Neural cell (in vitro differentiated cells): Measurements from ENCODE around the gene PGP. TPM values are rescaled to one million over a fixed set of nuclear protein-coding genes. Genes with fewer than 3 reads are reported as not detected.

ENCODE experiments used
- H2AFZ ChIP-seq: fragments of 200-600, 300-800 bp; sonication (generic), shearing (Covaris generic); 2 replicates; pipeline ENCODE4 v1.6.0; 2014; ENCODE audit warnings: low read depth, mild to moderate bottlenecking, antibody characterized with exemption, low read length, moderate library complexity
- H3F3A ChIP-seq: fragments of 200-600 bp; shearing (Covaris generic); 2 replicates; pipeline ENCODE4 v1.6.1; 2016; ENCODE audit warnings: mild to moderate bottlenecking, moderate library complexity, mixed read lengths, antibody characterized with exemption, low read length; ENCODE audit not compliant: insufficient read depth, poor library complexity, severe bottlenecking
- H3K27ac ChIP-seq: fragments of 200-600, 300-800 bp; sonication (generic), shearing (Covaris generic); 2 replicates; pipeline ENCODE4 v1.5.1; 2014; ENCODE audit warnings: mild to moderate bottlenecking, low read length, moderate library complexity
- H3K27me3 ChIP-seq: fragments of 300-800, 200-600 bp; sonication (generic), shearing (Covaris generic); 2 replicates; pipeline ENCODE4 v1.6.0; 2014; ENCODE audit warnings: mild to moderate bottlenecking, low read depth, low read length, moderate library complexity; ENCODE audit not compliant: insufficient read depth
- H3K36me3 ChIP-seq: fragments of 300-800, 200-600 bp; sonication (generic), shearing (Covaris generic); 2 replicates; pipeline ENCODE4 v1.5.1; 2014; ENCODE audit warnings: mild to moderate bottlenecking, antibody characterized with exemption, low read length, moderate library complexity; ENCODE audit not compliant: insufficient read depth
- H3K4me2 ChIP-seq: fragments of 300-800, 200-600 bp; sonication (generic), shearing (Covaris generic); 2 replicates; pipeline ENCODE4 v1.6.0; 2014; ENCODE audit warnings: mild to moderate bottlenecking, low read length
- H3K4me3 ChIP-seq: fragments of 300-800, 200-600 bp; sonication (generic), shearing (Covaris generic); 2 replicates; pipeline ENCODE4 v1.5.1; 2014; ENCODE audit warnings: mild to moderate bottlenecking, low read length, moderate library complexity
- H3K79me2 ChIP-seq: fragments of 200-600 bp; shearing (Covaris generic); replicated peaks from 2 replicates; pipeline ENCODE4 v1.6.0; 2014; ENCODE audit warnings: mild to moderate bottlenecking, low read length, moderate library complexity; ENCODE audit not compliant: insufficient read depth
- H3K9ac ChIP-seq: fragments of 300-800, 200-600 bp; sonication (generic), shearing (Covaris generic); 2 replicates; pipeline ENCODE4 v1.6.1; 2016; ENCODE audit warnings: mild to moderate bottlenecking, low read length, mixed read lengths
- H3K9me2 ChIP-seq: fragments of 200-600 bp; shearing (Covaris generic); 2 replicates; pipeline ENCODE4 v1.6.1; 2016; ENCODE audit warnings: mild to moderate bottlenecking, low read length, mixed read lengths; ENCODE audit not compliant: insufficient read depth
- H3K9me3 ChIP-seq: fragments of 200-600, 300-800 bp; sonication (generic), shearing (Covaris generic); 2 replicates; pipeline ENCODE4 v1.6.1; 2016; ENCODE audit warnings: mild to moderate bottlenecking, mixed run types, low read length, moderate library complexity, mixed read lengths
- H4K20me1 ChIP-seq: fragments of 200-600 bp; shearing (Covaris generic); 2 replicates; pipeline ENCODE4 v1.6.1; 2016; ENCODE audit warnings: mild to moderate bottlenecking, mixed run types; ENCODE audit not compliant: insufficient read depth
- CTCF ChIP-seq: fragments of 450-650 bp; IDR thresholded peaks from 2 replicates; pipeline ENCODE4 v1.5.1; 2014; ENCODE audit warnings: antibody characterized with exemption, mild to moderate bottlenecking, moderate library complexity; ENCODE audit not compliant: poor library complexity, severe bottlenecking
- EP300 ChIP-seq: fragments of 450-650 bp; conservative IDR thresholded peaks from 2 replicates; pipeline ENCODE4 v1.6.1; 2014; ENCODE audit warnings: antibody characterized with exemption, mild to moderate bottlenecking, moderate library complexity; ENCODE audit not compliant: poor library complexity, severe bottlenecking
- EZH2 ChIP-seq: fragments of 200-600, 300-800 bp; shearing (Covaris generic), sonication (generic); IDR thresholded peaks from 2 replicates; pipeline ENCODE4 v1.6.1; 2014; ENCODE audit warnings: antibody characterized with exemption, low read length, borderline replicate concordance, mild to moderate bottlenecking; ENCODE audit not compliant: insufficient read depth, poor library complexity, severe bottlenecking
- MXI1 ChIP-seq: fragments of 450-650 bp; conservative IDR thresholded peaks from 2 replicates; pipeline ENCODE4 v1.6.1; 2014; ENCODE audit warnings: antibody characterized with exemption, mild to moderate bottlenecking; ENCODE audit not compliant: poor library complexity, severe bottlenecking
- POLR2AphosphoS5 ChIP-seq: IDR thresholded peaks from 2 replicates; pipeline ENCODE4 v1.6.1; 2012
- RAD21 ChIP-seq: fragments of 450-650 bp; conservative IDR thresholded peaks from 2 replicates; pipeline ENCODE4 v1.6.1; 2014; ENCODE audit warnings: antibody characterized with exemption, mild to moderate bottlenecking, moderate library complexity
- REST ChIP-seq: IDR thresholded peaks from 2 replicates; pipeline ENCODE4 v1.6.1; 2012; ENCODE audit warnings: borderline replicate concordance
- SMC3 ChIP-seq: fragments of 450-650 bp; conservative IDR thresholded peaks from 2 replicates; pipeline ENCODE4 v1.6.1; 2014; ENCODE audit warnings: antibody characterized with exemption, mild to moderate bottlenecking, moderate library complexity; ENCODE audit not compliant: poor library complexity
- TAF1 ChIP-seq: IDR thresholded peaks from 2 replicates; pipeline ENCODE4 v1.6.1; 2012; ENCODE audit warnings: low read depth
- polyA plus RNA-seq: library from polyadenylated mRNA; depleted of rRNA; stranded (reverse); fragments of >200 nt; gene quantifications from 2 replicates; pipeline ENCODE4 v1.2.3, GENCODE V29; 2014

The PGP gene
- polyA plus RNA-seq, 1 donor from 2014 or later, result 44.1 TPM

GRCh38 chr16:2178321-2179106, 36.1 kb downstream of the PGP start:
- no peak overlapping the region for H3K4me3 ChIP-seq
- no peak overlapping the region for H3K9ac ChIP-seq
- no peaks in the 10 kb centered on the region for H3F3A ChIP-seq
- no peaks in the 10 kb centered on the region for H3K27me3 ChIP-seq
- no peaks in the 10 kb centered on the region for H3K9me3 ChIP-seq
- H4K20me1 ChIP-seq, result no peaks in the 10 kb centered on the region
- no peak overlapping the region for H3K4me2 ChIP-seq
- no peak for TF ChIP-seq SMC3
- TF ChIP-seq MXI1, result no peak
- TF ChIP-seq RAD21, result no peak
- no peak overlapping the region for H2AFZ ChIP-seq
- H3K79me2 ChIP-seq, result no peaks in the 10 kb centered on the region
- H3K36me3 ChIP-seq, result no peaks in the 10 kb centered on the region
- H3K27ac ChIP-seq, result no peak overlapping the region
- no peaks in the 10 kb centered on the region for H3K9me2 ChIP-seq

- Histone ChIP-seq H3K4me2 (no peak overlapping the region), H3K9ac (no peak overlapping the region), H2AFZ (no peak overlapping the region), H4K20me1 (no peaks in the 10 kb centered on the region), H3F3A (no peaks in the 10 kb centered on the region), H3K27ac (no peak overlapping the region), H3K27me3 (no peaks in the 10 kb centered on the region), H3K36me3 (no peaks in the 10 kb centered on the region), H3K4me3 (no peak overlapping the region), H3K79me2 (no peaks in the 10 kb centered on the region), H3K9me3 (no peaks in the 10 kb centered on the region), H3K9me2 (no peaks in the 10 kb centered on the region)
- TF ChIP-seq RAD21, result no peak
- TF ChIP-seq TAF1, result no peak
- peak; percentile 9 for TF ChIP-seq POLR2AphosphoS5
These were observed 37.1 kb downstream of the PGP start for GRCh38 chr16:2177561-2177960.

GRCh38 chr16:2177101-2177500, 37.5 kb downstream of the PGP start:
- H3F3A ChIP-seq, result no peaks in the 10 kb centered on the region
- H3K9ac ChIP-seq, result no peak overlapping the region
- no peak overlapping the region for H3K4me2 ChIP-seq
- no peaks in the 10 kb centered on the region for H3K79me2 ChIP-seq
- no peak overlapping the region for H2AFZ ChIP-seq
- no peaks in the 10 kb centered on the region for H3K9me3 ChIP-seq
- no peak overlapping the region for H3K27ac ChIP-seq
- no peak overlapping the region for H3K4me3 ChIP-seq
- no peaks in the 10 kb centered on the region for H3K9me2 ChIP-seq
- H3K27me3 ChIP-seq, result no peaks in the 10 kb centered on the region
- no peaks in the 10 kb centered on the region for H4K20me1 ChIP-seq
- TF ChIP-seq MXI1 (no peak), EP300 (no peak), CTCF (no peak), TAF1 (no peak), EZH2 (no peak), SMC3 (no peak), RAD21 (no peak), POLR2AphosphoS5 (no peak), REST (no peak)
- no peaks in the 10 kb centered on the region for H3K36me3 ChIP-seq
